HEK293 (cell line): ENCODE data around the gene BMPR1A.

Experiments used
- CTCF ChIA-PET: fragments of 350-600 bp; formaldehyde crosslinking; extraction: SDS; loops from one replicate; lab custom pipeline; 2021; ENCODE audit warnings: antibody characterized with exemption; lab: Yijun Ruan, JAX
- POLR2A ChIA-PET: fragments of 300-600 bp; formaldehyde crosslinking; extraction: SDS; loops from one replicate; lab custom pipeline; 2020; ENCODE audit warnings: antibody characterized with exemption, inconsistent platforms; lab: Yijun Ruan, JAX
- H3K27ac ChIP-seq: fragments of 200-500 bp; sonication (Bioruptor generic); 2 replicates; pipeline ENCODE4 v1.5.1; 2014; ENCODE audit warnings: low read depth, low read length, control low read depth, inconsistent platforms; ENCODE audit errors: extremely low read depth
- H3K36me3 ChIP-seq, 2 experiments: fragments of 200-500 bp in 1 of 2; sonication (Bioruptor generic) in 1 of 2; 1 replicate in 1 of 2; 2 replicates in 1 of 2; pipeline ENCODE4 v1.5.1; 2014 to 2017; ENCODE audit warnings: inconsistent platforms in 2 of 2, low read length in 2 of 2; ENCODE audit not compliant: control insufficient read depth in 2 of 2, insufficient read depth in 1 of 2
- H3K4me1 ChIP-seq: fragments of 200-500 bp; sonication (Bioruptor generic); 2 replicates; pipeline ENCODE4 v1.5.1; 2014; ENCODE audit warnings: mild to moderate bottlenecking, low read length, inconsistent platforms; ENCODE audit not compliant: control insufficient read depth, insufficient read depth
- H3K4me3 ChIP-seq: 2 replicates; pipeline ENCODE4 v1.5.1; 2011; ENCODE audit warnings: low read depth, mild to moderate bottlenecking, control low read depth, low read length, moderate library complexity
- H3K9me3 ChIP-seq: fragments of 200-500 bp; sonication (Bioruptor generic); 2 replicates; pipeline ENCODE4 v1.5.1; 2014; ENCODE audit warnings: low read depth, low read length, inconsistent platforms; ENCODE audit not compliant: control insufficient read depth, insufficient read depth
- FEZF1 ChIP-seq: fragments of 450-650 bp; formaldehyde crosslinking; IDR thresholded peaks from 2 replicates; pipeline ENCODE4 v1.5.1; 2016; ENCODE audit warnings: missing biosample characterization, missing genetic modification characterization
- HOXC10 ChIP-seq: sonication (generic); formaldehyde crosslinking; IDR thresholded peaks from 2 replicates; pipeline ENCODE4 v1.8.1; 2023; ENCODE audit warnings: mild to moderate bottlenecking, missing genetic modification reagents
- INSM2 ChIP-seq: fragments of 450-650 bp; formaldehyde crosslinking; IDR thresholded peaks from 2 replicates; pipeline ENCODE4 v1.5.1; 2016; ENCODE audit warnings: missing biosample characterization, missing genetic modification characterization
- KLF7 ChIP-seq: fragments of 450-650 bp; formaldehyde crosslinking; IDR thresholded peaks from 2 replicates; pipeline ENCODE4 v1.5.1; 2016; ENCODE audit warnings: missing biosample characterization, missing genetic modification characterization, borderline replicate concordance
- PRDM6 ChIP-seq: fragments of 450-650 bp; formaldehyde crosslinking; IDR thresholded peaks from 2 replicates; pipeline ENCODE4 v1.5.1; 2017; ENCODE audit warnings: missing biosample characterization, missing genetic modification characterization
- REST ChIP-seq: fragments of 450-650 bp; formaldehyde crosslinking; IDR thresholded peaks from 2 replicates; pipeline ENCODE4 v1.5.1; 2016; ENCODE audit warnings: missing biosample characterization, missing genetic modification characterization
- ZIC2 ChIP-seq: fragments of 450-650 bp; formaldehyde crosslinking; IDR thresholded peaks from 2 replicates; pipeline ENCODE4 v1.5.1; 2016; ENCODE audit warnings: missing biosample characterization, missing genetic modification characterization
- ZNF175 ChIP-seq: fragments of 450-650 bp; formaldehyde crosslinking; IDR thresholded peaks from 2 replicates; pipeline ENCODE4 v1.5.1; 2016; ENCODE audit warnings: missing biosample characterization, missing genetic modification characterization
- ZNF366 ChIP-seq: fragments of 450-650 bp; formaldehyde crosslinking; conservative IDR thresholded peaks from 2 replicates; pipeline ENCODE4 v1.5.1; 2016; ENCODE audit warnings: missing biosample characterization, missing genetic modification characterization
- ZNF548 ChIP-seq: fragments of 450-650 bp; formaldehyde crosslinking; IDR thresholded peaks from 2 replicates; pipeline ENCODE4 v1.5.1; 2016; ENCODE audit warnings: missing biosample characterization, missing genetic modification characterization
- ZNF658 ChIP-seq: fragments of 450-650 bp; formaldehyde crosslinking; IDR thresholded peaks from 2 replicates; pipeline ENCODE4; 2016; ENCODE audit warnings: missing biosample characterization, missing genetic modification characterization
- ZNF660 ChIP-seq: fragments of 450-650 bp; IDR thresholded peaks from 2 replicates; pipeline ENCODE4 v1.5.1; 2018; ENCODE audit warnings: missing biosample characterization, mild to moderate bottlenecking, missing genetic modification characterization
- ZNF664 ChIP-seq: fragments of 450-650 bp; formaldehyde crosslinking; IDR thresholded peaks from 2 replicates; pipeline ENCODE4 v1.5.1; 2016; ENCODE audit warnings: missing biosample characterization, missing genetic modification characterization
- ZNF776 ChIP-seq: fragments of 450-650 bp; formaldehyde crosslinking; IDR thresholded peaks from 2 replicates; pipeline ENCODE4 v1.5.0; 2017; ENCODE audit warnings: missing biosample characterization, missing genetic modification characterization, borderline replicate concordance
- TF ChIP-seq, protein P1 (sequence below): fragments of 450-650 bp; formaldehyde crosslinking; IDR thresholded peaks from 2 replicates; pipeline ENCODE4 v1.5.1; 2016; ENCODE audit warnings: missing biosample characterization, missing genetic modification characterization

Gene BMPR1A

DNA sequence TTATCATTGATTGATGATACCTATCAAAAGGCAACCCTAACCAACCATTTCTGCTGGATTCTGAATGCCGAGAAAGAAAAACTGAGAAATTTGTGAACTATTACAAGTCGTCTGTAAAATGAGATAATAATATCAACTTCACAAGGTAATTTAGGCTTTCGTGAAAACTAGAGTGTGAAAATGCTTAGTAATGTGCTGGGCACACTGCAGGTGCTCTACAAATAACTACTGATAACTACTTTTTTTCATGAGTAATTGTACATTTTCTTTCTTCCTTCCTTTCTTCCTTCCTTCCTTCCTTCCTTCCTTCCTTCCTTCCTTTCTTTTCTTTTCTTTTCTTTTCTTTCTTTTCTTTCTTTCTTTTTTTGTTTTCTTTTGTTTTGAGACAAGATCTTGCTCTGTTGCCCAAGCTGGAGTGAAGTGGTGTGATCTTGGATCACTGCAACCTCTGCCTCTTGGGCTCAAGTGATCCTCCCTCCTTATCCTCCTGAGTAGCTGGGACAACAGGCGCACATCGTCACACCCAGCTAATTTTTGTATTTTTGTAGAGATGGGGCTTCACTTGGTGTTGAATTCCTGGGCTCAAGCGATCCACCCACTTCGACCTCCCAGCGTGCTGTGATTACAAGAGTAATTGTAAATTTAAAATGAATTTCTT, 42.9 kb downstream of the BMPR1A start:
- Histone ChIP-seq H3K4me3 (no peak overlapping the region), H3K4me1 (peaks cover 24% of the 10 kb centered on the region), H3K27ac (no peak overlapping the region), H3K36me3 (no peaks in the 10 kb centered on the region), H3K9me3 (no peaks in the 10 kb centered on the region)
- CTCF ChIA-PET: interaction anchor here (0.5 to 0.6 kb wide), 3 partner anchors 14 to 832 kb away, joined by 3 read pairs; no protein-coding TSS in a partner anchor
- POLR2A ChIA-PET: no interaction called here
- no peak for TF ChIP-seq KLF7 (tag by site-specific recombination)
- TF ChIP-seq ZNF366: peak; percentile 98
- TF ChIP-seq, protein P1, sequence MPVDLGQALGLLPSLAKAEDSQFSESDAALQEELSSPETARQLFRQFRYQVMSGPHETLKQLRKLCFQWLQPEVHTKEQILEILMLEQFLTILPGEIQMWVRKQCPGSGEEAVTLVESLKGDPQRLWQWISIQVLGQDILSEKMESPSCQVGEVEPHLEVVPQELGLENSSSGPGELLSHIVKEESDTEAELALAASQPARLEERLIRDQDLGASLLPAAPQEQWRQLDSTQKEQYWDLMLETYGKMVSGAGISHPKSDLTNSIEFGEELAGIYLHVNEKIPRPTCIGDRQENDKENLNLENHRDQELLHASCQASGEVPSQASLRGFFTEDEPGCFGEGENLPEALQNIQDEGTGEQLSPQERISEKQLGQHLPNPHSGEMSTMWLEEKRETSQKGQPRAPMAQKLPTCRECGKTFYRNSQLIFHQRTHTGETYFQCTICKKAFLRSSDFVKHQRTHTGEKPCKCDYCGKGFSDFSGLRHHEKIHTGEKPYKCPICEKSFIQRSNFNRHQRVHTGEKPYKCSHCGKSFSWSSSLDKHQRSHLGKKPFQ (tag by site-specific recombination): peak; percentile 93
- no peak for TF ChIP-seq REST
- TF ChIP-seq ZNF658: no peak
- peak; percentile 91 for TF ChIP-seq ZNF664 (tag by site-specific recombination)
- TF ChIP-seq FEZF1: no peak
- TF ChIP-seq PRDM6 (tag by site-specific recombination): peak; percentile 72

- no peak overlapping the region for H3K27ac ChIP-seq
- ChIA-PET CTCF (interaction anchor here (0.8 kb wide), 1 partner anchor 33 kb away, joined by 4 read pairs; no protein-coding TSS in a partner anchor), POLR2A (no interaction called here)
- no peaks in the 10 kb centered on the region for H3K36me3 ChIP-seq
- TF ChIP-seq ZNF776 (tag by site-specific recombination) (no peak), ZNF660 (no peak), INSM2 (no peak), ZNF175 (tag by site-specific recombination) (no peak), HOXC10 (CRISPR knock-in tag) (no peak), ZNF548 (tag by site-specific recombination) (no peak), ZIC2 (tag by site-specific recombination) (no peak)
- H3K4me1 ChIP-seq: peaks cover 16% of the 10 kb centered on the region
- no peak overlapping the region for H3K4me3 ChIP-seq
- H3K9me3 ChIP-seq: no peaks in the 10 kb centered on the region
Observed at GRCh38 chr10:86801995-86802394, 45.6 kb downstream of the BMPR1A start.
